ENCODE results near the gene ABRACL.

DNA sequence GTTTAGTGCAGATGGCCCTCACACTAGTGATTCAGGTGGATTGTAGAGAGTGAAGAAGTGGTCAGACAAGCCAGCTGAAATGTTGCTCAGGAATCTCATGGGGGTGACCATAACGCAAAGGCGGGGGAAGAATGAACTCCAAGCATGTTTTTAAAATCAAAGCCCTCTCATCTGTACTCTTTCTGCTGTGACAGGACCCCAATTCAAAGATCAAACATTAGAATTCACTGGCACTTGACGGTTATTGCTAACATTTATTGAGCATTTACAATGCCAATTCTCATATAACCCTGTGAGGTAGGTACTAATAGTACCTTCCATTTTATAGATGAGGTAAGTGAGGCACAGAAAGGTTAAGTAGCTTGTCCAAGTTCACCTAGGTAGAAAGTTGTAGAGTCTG, 15.7 kb downstream of the ABRACL start:
- TF ChIP-seq, protein P1, sequence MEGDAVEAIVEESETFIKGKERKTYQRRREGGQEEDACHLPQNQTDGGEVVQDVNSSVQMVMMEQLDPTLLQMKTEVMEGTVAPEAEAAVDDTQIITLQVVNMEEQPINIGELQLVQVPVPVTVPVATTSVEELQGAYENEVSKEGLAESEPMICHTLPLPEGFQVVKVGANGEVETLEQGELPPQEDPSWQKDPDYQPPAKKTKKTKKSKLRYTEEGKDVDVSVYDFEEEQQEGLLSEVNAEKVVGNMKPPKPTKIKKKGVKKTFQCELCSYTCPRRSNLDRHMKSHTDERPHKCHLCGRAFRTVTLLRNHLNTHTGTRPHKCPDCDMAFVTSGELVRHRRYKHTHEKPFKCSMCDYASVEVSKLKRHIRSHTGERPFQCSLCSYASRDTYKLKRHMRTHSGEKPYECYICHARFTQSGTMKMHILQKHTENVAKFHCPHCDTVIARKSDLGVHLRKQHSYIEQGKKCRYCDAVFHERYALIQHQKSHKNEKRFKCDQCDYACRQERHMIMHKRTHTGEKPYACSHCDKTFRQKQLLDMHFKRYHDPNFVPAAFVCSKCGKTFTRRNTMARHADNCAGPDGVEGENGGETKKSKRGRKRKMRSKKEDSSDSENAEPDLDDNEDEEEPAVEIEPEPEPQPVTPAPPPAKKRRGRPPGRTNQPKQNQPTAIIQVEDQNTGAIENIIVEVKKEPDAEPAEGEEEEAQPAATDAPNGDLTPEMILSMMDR (IDR thresholded peaks at IDR 0.05; ENCODE audit: low read depth, low read length), result no peak
- no peak for TF ChIP-seq EZH2phosphoT487 (IDR thresholded peaks at IDR 0.05; ENCODE audit: low read depth)
